CMK (cell line): Measurements from ENCODE around the gene PDIK1L.

Source experiments
- DNase-seq: peaks from one replicate; pipeline ENCODE4 v3.0.0-alpha.2; 2010; ENCODE audit warnings: low read depth

PDIK1L gene

GRCh38 chr1:26171084-26172072 lies 59.8 kb downstream of the PDIK1L start, which contains the start of gene ZNF593OS:
Gene ZNF593OS (minus strand): TSS chr1:26171832. CDS start chr1:26171661, 171 bp downstream.
- DNase-seq, result no peak
